WTC11 (cell line): ENCODE results near the gene PLXDC1.

ENCODE experiments used
- CBFB ChIP-seq: sonication (generic); formaldehyde crosslinking; IDR thresholded peaks from 2 replicates; pipeline ENCODE4 v1.8.1; 2022; ENCODE audit warnings: mild to moderate bottlenecking, low read depth, missing genetic modification reagents
- IRF2 ChIP-seq: sonication (generic); formaldehyde crosslinking; IDR thresholded peaks from 2 replicates; pipeline ENCODE4 v1.8.0; 2022; ENCODE audit warnings: low read depth, missing genetic modification reagents, borderline replicate concordance
- SP1 ChIP-seq: sonication (generic); formaldehyde crosslinking; conservative IDR thresholded peaks from 2 replicates; pipeline ENCODE4 v1.8.1; 2022; ENCODE audit warnings: missing genetic modification reagents
- TEAD1 ChIP-seq: sonication (generic); formaldehyde crosslinking; IDR thresholded peaks from 2 replicates; pipeline ENCODE4 v1.8.0; 2022; ENCODE audit warnings: mild to moderate bottlenecking, missing genetic modification reagents
- ZNF121 ChIP-seq: sonication (generic); formaldehyde crosslinking; IDR thresholded peaks from 2 replicates; pipeline ENCODE4 v1.8.0; 2023; ENCODE audit warnings: missing genetic modification reagents
- ZNF263 ChIP-seq: sonication (generic); formaldehyde crosslinking; IDR thresholded peaks from 2 replicates; pipeline ENCODE4 v1.8.1; 2022; ENCODE audit warnings: low read depth, mild to moderate bottlenecking, moderate library complexity, missing genetic modification reagents
- ZSCAN18 ChIP-seq: fragments of 250-450 bp; sonication (Bioruptor Pico); IDR thresholded peaks from 2 replicates; pipeline ENCODE4 v2.1.2; 2022; ENCODE audit warnings: mild to moderate bottlenecking, moderate library complexity
- TF ChIP-seq, protein P1 (sequence below): fragments of 250-450 bp; sonication (Bioruptor Pico); IDR thresholded peaks from 2 replicates; pipeline ENCODE4 v1.9.0; 2021; ENCODE audit warnings: moderate library complexity, mild to moderate bottlenecking, inconsistent platforms, borderline replicate concordance
- TF ChIP-seq, protein P2 (sequence below): fragments of 200-600 bp; IDR thresholded peaks from 2 replicates; pipeline ENCODE4 v1.8.0; 2022; ENCODE audit warnings: antibody characterized with exemption
- TF ChIP-seq, protein P3 (sequence below): sonication (generic); formaldehyde crosslinking; IDR thresholded peaks from 2 replicates; pipeline ENCODE4 v1.8.1; 2022; ENCODE audit warnings: missing genetic modification reagents, borderline replicate concordance

DNA sequence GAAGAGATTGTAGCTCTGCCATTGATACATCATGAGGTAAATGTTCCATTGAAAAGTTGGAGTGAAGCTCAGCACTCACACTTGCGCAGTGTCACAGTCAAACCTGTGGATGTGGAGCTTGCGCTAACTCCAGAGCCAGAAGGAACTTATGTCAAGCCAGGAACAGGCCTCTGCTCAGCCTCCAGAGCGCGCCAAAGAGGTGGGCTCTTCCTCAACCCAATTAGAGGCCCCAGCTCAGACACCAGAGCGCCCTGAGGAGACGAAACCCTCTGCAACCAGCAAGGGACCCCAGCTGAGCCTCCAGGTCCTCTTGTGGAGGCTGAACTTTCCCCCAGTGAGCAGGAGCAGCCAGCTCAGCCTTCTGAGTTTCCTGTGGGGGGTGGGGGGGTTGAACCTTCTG is 122.7 kb downstream of the PLXDC1 start:
- TF ChIP-seq, protein P1, sequence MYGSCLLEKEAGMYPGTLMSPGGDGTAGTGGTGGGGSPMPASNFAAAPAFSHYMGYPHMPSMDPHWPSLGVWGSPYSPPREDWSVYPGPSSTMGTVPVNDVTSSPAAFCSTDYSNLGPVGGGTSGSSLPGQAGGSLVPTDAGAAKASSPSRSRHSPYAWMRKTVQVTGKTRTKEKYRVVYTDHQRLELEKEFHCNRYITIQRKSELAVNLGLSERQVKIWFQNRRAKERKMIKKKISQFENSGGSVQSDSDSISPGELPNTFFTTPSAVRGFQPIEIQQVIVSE (CRISPR knock-in tag): no peak
- TF ChIP-seq CBFB (no peak), ZNF263 (CRISPR knock-in tag) (no peak), SP1 (no peak), ZNF121 (no peak), ZSCAN18 (CRISPR knock-in tag) (no peak), IRF2 (CRISPR knock-in tag) (no peak), TEAD1 (CRISPR knock-in tag) (no peak)
- TF ChIP-seq, protein P2, sequence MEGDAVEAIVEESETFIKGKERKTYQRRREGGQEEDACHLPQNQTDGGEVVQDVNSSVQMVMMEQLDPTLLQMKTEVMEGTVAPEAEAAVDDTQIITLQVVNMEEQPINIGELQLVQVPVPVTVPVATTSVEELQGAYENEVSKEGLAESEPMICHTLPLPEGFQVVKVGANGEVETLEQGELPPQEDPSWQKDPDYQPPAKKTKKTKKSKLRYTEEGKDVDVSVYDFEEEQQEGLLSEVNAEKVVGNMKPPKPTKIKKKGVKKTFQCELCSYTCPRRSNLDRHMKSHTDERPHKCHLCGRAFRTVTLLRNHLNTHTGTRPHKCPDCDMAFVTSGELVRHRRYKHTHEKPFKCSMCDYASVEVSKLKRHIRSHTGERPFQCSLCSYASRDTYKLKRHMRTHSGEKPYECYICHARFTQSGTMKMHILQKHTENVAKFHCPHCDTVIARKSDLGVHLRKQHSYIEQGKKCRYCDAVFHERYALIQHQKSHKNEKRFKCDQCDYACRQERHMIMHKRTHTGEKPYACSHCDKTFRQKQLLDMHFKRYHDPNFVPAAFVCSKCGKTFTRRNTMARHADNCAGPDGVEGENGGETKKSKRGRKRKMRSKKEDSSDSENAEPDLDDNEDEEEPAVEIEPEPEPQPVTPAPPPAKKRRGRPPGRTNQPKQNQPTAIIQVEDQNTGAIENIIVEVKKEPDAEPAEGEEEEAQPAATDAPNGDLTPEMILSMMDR: no peak
- TF ChIP-seq, protein P3, sequence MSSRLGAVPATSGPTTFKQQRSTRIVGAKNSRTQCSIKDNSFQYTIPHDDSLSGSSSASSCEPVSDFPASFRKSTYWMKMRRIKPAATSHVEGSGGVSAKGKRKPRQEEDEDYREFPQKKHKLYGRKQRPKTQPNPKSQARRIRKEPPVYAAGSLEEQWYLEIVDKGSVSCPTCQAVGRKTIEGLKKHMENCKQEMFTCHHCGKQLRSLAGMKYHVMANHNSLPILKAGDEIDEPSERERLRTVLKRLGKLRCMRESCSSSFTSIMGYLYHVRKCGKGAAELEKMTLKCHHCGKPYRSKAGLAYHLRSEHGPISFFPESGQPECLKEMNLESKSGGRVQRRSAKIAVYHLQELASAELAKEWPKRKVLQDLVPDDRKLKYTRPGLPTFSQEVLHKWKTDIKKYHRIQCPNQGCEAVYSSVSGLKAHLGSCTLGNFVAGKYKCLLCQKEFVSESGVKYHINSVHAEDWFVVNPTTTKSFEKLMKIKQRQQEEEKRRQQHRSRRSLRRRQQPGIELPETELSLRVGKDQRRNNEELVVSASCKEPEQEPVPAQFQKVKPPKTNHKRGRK (CRISPR knock-in tag): no peak
